ENCODE data around the gene PSTPIP1. TPM values are rescaled to one million over a fixed set of nuclear protein-coding genes. Genes with fewer than 3 reads are reported as not detected.

The PSTPIP1 gene
- total RNA-seq, 2 experiments from 2014 or later, result 79.4 to 82.7 TPM

- Histone ChIP-seq H3K9me3 (ENCODE audit: control insufficient read depth in 1 of 2, insufficient read depth in 1 of 2, low read length in 2 of 2) (no peaks in the 10 kb centered on the region), H3K27ac (ENCODE audit: low read depth in 1 of 2, low read length in 2 of 2) (peak overlapping the region; percentile 88), H3K4me1 (ENCODE audit: insufficient read depth, low read length) (peaks cover 68% of the 10 kb centered on the region), H3K36me3 (ENCODE audit: insufficient read depth, low read length) (peaks cover 5% of the 10 kb centered on the region), H3K27me3 (ENCODE audit: control insufficient read depth in 1 of 2, insufficient read depth in 2 of 2, low read length in 2 of 2) (no peaks in the 10 kb centered on the region), H3K4me3 (ENCODE audit: low read length) (no peak overlapping the region)
- ATAC-seq (ENCODE audit: poor library complexity) (no peak), DNase-seq (peak in 1 of 14 experiments; percentile 20)
- intact Hi-C loops (cut with DNase I, micrococcal nuclease), result loop anchor here in 1 of 2 experiments (5.0 to 10.0 kb wide), 2 partner anchors 86 to 432 kb away; partner anchors contain the start of genes HMG20A, PEAK1 and SCAPER
- no peaks in the 10 kb centered on the region for H3K9me3 Mint-ChIP-seq
- ChIA-PET CTCF (interaction anchor here (0.9 to 2.2 kb wide), 5 partner anchors 13 to 31 kb away, joined by 3 to 7 read pairs (median 5); no protein-coding TSS in a partner anchor), POLR2A (interaction anchor here (0.8 to 6.4 kb wide), 4 partner anchors 10 to 61 kb away, joined by 3 to 124 read pairs (median 18); partner anchors contain the start of gene RCN2)
- H3K27me3 Mint-ChIP-seq, result no peaks in the 10 kb centered on the region
- H3K36me3 Mint-ChIP-seq (ENCODE audit: low read depth), result peaks cover 9% of the 10 kb centered on the region
- H3K4me3 Mint-ChIP-seq, result peak overlapping the region; percentile 78
- H3K27ac Mint-ChIP-seq, result peak overlapping the region; percentile 98
- no peak for TF ChIP-seq CTCF (IDR thresholded peaks at IDR 0.05)
- H3K4me1 Mint-ChIP-seq (ENCODE audit: low read depth), result peaks cover 63% of the 10 kb centered on the region
Observed at GRCh38 chr15:76993114-76993725, 1.7 kb upstream of the PSTPIP1 start.

GRCh38 chr15:76994001-76994400 lies 925 bp upstream of the PSTPIP1 start:
- Histone ChIP-seq H3K27me3 (ENCODE audit: control insufficient read depth in 1 of 2, insufficient read depth in 2 of 2, low read length in 2 of 2) (no peaks in the 10 kb centered on the region), H3K4me3 (ENCODE audit: low read length) (peak overlapping the region; percentile 95), H3K36me3 (ENCODE audit: insufficient read depth, low read length) (peaks cover 5% of the 10 kb centered on the region), H3K9me3 (ENCODE audit: control insufficient read depth in 1 of 2, insufficient read depth in 1 of 2, low read length in 2 of 2) (no peaks in the 10 kb centered on the region), H3K27ac (ENCODE audit: low read depth in 1 of 2, low read length in 2 of 2) (peak overlapping the region; percentile 88), H3K4me1 (ENCODE audit: insufficient read depth, low read length) (peaks cover 68% of the 10 kb centered on the region)
- H3K27ac Mint-ChIP-seq, result peak overlapping the region; percentile 98
- ATAC-seq (ENCODE audit: poor library complexity) (peak; percentile 28), DNase-seq (peak in 13 of 14 experiments; percentile 44 to 80 (median 64))
- H3K27me3 Mint-ChIP-seq, result no peaks in the 10 kb centered on the region
- CTCF ChIA-PET, result interaction anchor here (0.9 to 2.2 kb wide), 6 partner anchors 14 to 30 kb away, joined by 3 to 7 read pairs (median 5); no protein-coding TSS in a partner anchor
- TF ChIP-seq CTCF (IDR thresholded peaks at IDR 0.05), result no peak
- no peaks in the 10 kb centered on the region for H3K9me3 Mint-ChIP-seq
- POLR2A ChIA-PET, result interaction anchor here (0.8 to 6.4 kb wide), 8 partner anchors 9 to 90 kb away, joined by 3 to 124 read pairs (median 7); partner anchors contain the start of gene RCN2
- intact Hi-C loops (cut with DNase I, micrococcal nuclease), result loop anchor here in 1 of 2 experiments (5.0 to 10.0 kb wide), 2 partner anchors 87 to 431 kb away; partner anchors contain the start of genes HMG20A, PEAK1 and SCAPER
- peak overlapping the region; percentile 78 for H3K4me3 Mint-ChIP-seq
- peaks cover 17% of the 10 kb centered on the region for H3K36me3 Mint-ChIP-seq (ENCODE audit: low read depth)
- H3K4me1 Mint-ChIP-seq (ENCODE audit: low read depth), result peaks cover 63% of the 10 kb centered on the region

- H3K4me3 Mint-ChIP-seq, result peak overlapping the region; percentile 95
- no peak for TF ChIP-seq CTCF (IDR thresholded peaks at IDR 0.05)
- H3K4me1 Mint-ChIP-seq (ENCODE audit: low read depth), result peaks cover 67% of the 10 kb centered on the region
- H3K27ac Mint-ChIP-seq, result peak overlapping the region; percentile 98
- POLR2A ChIA-PET, result interaction anchor here (0.6 to 6.4 kb wide), 19 partner anchors 9 to 162 kb away, joined by 3 to 124 read pairs (median 7); partner anchors contain the start of genes RCN2, SCAPER and TSPAN3
- Histone ChIP-seq H3K4me1 (ENCODE audit: insufficient read depth, low read length) (peaks cover 69% of the 10 kb centered on the region), H3K36me3 (ENCODE audit: insufficient read depth, low read length) (peaks cover 7% of the 10 kb centered on the region), H3K27ac (ENCODE audit: low read depth in 1 of 2, low read length in 2 of 2) (peak overlapping the region; percentile 88), H3K9me3 (ENCODE audit: control insufficient read depth in 1 of 2, insufficient read depth in 1 of 2, low read length in 2 of 2) (no peaks in the 10 kb centered on the region), H3K4me3 (ENCODE audit: low read length) (peak overlapping the region; percentile 95), H3K27me3 (ENCODE audit: control insufficient read depth in 1 of 2, insufficient read depth in 2 of 2, low read length in 2 of 2) (no peaks in the 10 kb centered on the region)
- ATAC-seq (ENCODE audit: poor library complexity) (peak; percentile 1), DNase-seq (no peak)
- peaks cover 22% of the 10 kb centered on the region for H3K36me3 Mint-ChIP-seq (ENCODE audit: low read depth)
- intact Hi-C loops (cut with DNase I, micrococcal nuclease), result loop anchor here in 1 of 2 experiments (5.0 to 10.0 kb wide), 2 partner anchors 87 to 430 kb away; partner anchors contain the start of genes HMG20A, PEAK1 and SCAPER
- CTCF ChIA-PET, result interaction anchor here (0.7 to 2.4 kb wide), 9 partner anchors 15 to 443 kb away, joined by 3 to 13 read pairs (median 5); no protein-coding TSS in a partner anchor
- H3K9me3 Mint-ChIP-seq, result no peaks in the 10 kb centered on the region
- no peaks in the 10 kb centered on the region for H3K27me3 Mint-ChIP-seq
Observed at GRCh38 chr15:76994496-76994895, 430 bp upstream of the PSTPIP1 start.

Measured in CD4-positive, alpha-beta T cell (primary cell).